ENCODE data around the gene MPG. TPM values are rescaled to one million over a fixed set of nuclear protein-coding genes. Genes with fewer than 3 reads are reported as not detected.
"Not testable (repeated sequence)": the region's sequence is repeated elsewhere in the genome, so short reads cannot be mapped to it uniquely, and the experiment has no call there.

MPG gene
- total and polyA plus RNA-seq, 8 donors: 19.2 to 62.5 (median 27.6) TPM

GRCh38 chr16:43294-43693 is 34.7 kb upstream of the MPG start:
- Histone ChIP-seq H3K4me3 (no peak overlapping the region), H3K9me3 (no peaks in the 10 kb centered on the region), H3K27ac (no peak overlapping the region), H3K4me1 (no peaks in the 10 kb centered on the region), H3K27me3 (no peaks in the 10 kb centered on the region), H3K36me3 (no peaks in the 10 kb centered on the region)
- intact Hi-C loops (cut with DNase I): no loop called here
- 81 to 85% methylated on average over 5 of the region's 5 CpGs for WGBS, 2 donors
- no peak for TF ChIP-seq CTCF (IDR thresholded peaks at IDR 0.05)
- FAIRE-seq: no peak
- no peak for DNase-seq
- no peak for ATAC-seq

GRCh38 chr16:44655-45054 is 33.4 kb upstream of the MPG start:
- intact Hi-C loops (cut with DNase I): no loop called here
- no peaks in the 10 kb centered on the region for H3K36me3 ChIP-seq
- no peaks in the 10 kb centered on the region for H3K27me3 ChIP-seq
- H3K9me3 ChIP-seq: no peaks in the 10 kb centered on the region
- FAIRE-seq (no peak), ATAC-seq (no peak), DNase-seq (no peak)
- 94 to 95% methylated on average over 8 of the region's 8 CpGs for WGBS, 2 donors
- H3K4me1 ChIP-seq: no peaks in the 10 kb centered on the region
- TF ChIP-seq CTCF (IDR thresholded peaks at IDR 0.05): no peak
- H3K27ac ChIP-seq: no peak overlapping the region
- no peak overlapping the region for H3K4me3 ChIP-seq

- DNase-seq (no peak), FAIRE-seq (no peak), ATAC-seq (no peak)
- no peaks in the 10 kb centered on the region for H3K36me3 ChIP-seq
- H3K27ac ChIP-seq: no peak overlapping the region
- H3K9me3 ChIP-seq: no peaks in the 10 kb centered on the region
- no peaks in the 10 kb centered on the region for H3K4me1 ChIP-seq
- WGBS, 2 donors: 71 to 77% methylated on average over 5 of the region's 5 CpGs
- TF ChIP-seq CTCF (IDR thresholded peaks at IDR 0.05): no peak
- H3K27me3 ChIP-seq: no peaks in the 10 kb centered on the region
- H3K4me3 ChIP-seq: no peak overlapping the region
- intact Hi-C loops (cut with DNase I): no loop called here
These were observed 32.6 kb upstream of the MPG start for GRCh38 chr16:45454-45853.

- H3K27ac ChIP-seq; H3K4me3 ChIP-seq; H3K36me3 ChIP-seq; H3K27me3 ChIP-seq; FAIRE-seq; intact Hi-C loops (cut with DNase I); H3K4me1 ChIP-seq; DNase-seq; H3K9me3 ChIP-seq; ATAC-seq: not testable (repeated sequence)
- WGBS, 2 donors: 97% methylated on average over 7 of the region's 7 CpGs
These were observed 31.5 kb upstream of the MPG start for GRCh38 chr16:46510-46909.

GRCh38 chr16:47234-47633 is 30.8 kb upstream of the MPG start:
- FAIRE-seq (no peak), ATAC-seq (no peak), DNase-seq (no peak)
- Histone ChIP-seq H3K9me3 (no peaks in the 10 kb centered on the region), H3K27me3 (no peaks in the 10 kb centered on the region), H3K4me1 (no peaks in the 10 kb centered on the region), H3K36me3 (no peaks in the 10 kb centered on the region), H3K27ac (no peak overlapping the region), H3K4me3 (no peak overlapping the region)
- WGBS, 2 donors: 96 to 99% methylated on average over 7 of the region's 7 CpGs
- no peak for TF ChIP-seq CTCF (IDR thresholded peaks at IDR 0.05)
- intact Hi-C loops (cut with DNase I): no loop called here

Data from pancreas (tissue), 10 donors.